Activated T-cell treated with anti-CD3 and anti-CD28 coated beads, Interleukin-2, amount 50 U/mL, for 24 hours (primary cell): ENCODE results near the gene RGL2.
"Not testable (repeated sequence)": the region's sequence is repeated elsewhere in the genome, so short reads cannot be mapped to it uniquely, and the experiment has no call there.

Source experiments
- DNase-seq: peaks from one replicate; pipeline ENCODE4 v3.0.0-alpha.2; 2020
- H3K27ac Mint-ChIP-seq: 2 replicates; pipeline ENCODE4 v1.8.0; 2020; ENCODE audit warnings: mild to moderate bottlenecking, mixed read lengths
- H3K27me3 Mint-ChIP-seq: 2 replicates; pipeline ENCODE4 v1.8.0; 2020; ENCODE audit warnings: mixed read lengths
- H3K36me3 Mint-ChIP-seq: 2 replicates; pipeline ENCODE4 v1.8.0; 2020; ENCODE audit warnings: low read depth, mixed read lengths
- H3K4me1 Mint-ChIP-seq: 2 replicates; pipeline ENCODE4 v1.8.0; 2020; ENCODE audit warnings: low read depth, mixed read lengths
- H3K4me3 Mint-ChIP-seq: 2 replicates; pipeline ENCODE4 v1.8.0; 2020; ENCODE audit warnings: mild to moderate bottlenecking, moderate library complexity, mixed read lengths
- H3K9me3 Mint-ChIP-seq: 2 replicates; pipeline ENCODE4 v1.8.0; 2020; ENCODE audit warnings: mixed read lengths

The RGL2 gene

DNA sequence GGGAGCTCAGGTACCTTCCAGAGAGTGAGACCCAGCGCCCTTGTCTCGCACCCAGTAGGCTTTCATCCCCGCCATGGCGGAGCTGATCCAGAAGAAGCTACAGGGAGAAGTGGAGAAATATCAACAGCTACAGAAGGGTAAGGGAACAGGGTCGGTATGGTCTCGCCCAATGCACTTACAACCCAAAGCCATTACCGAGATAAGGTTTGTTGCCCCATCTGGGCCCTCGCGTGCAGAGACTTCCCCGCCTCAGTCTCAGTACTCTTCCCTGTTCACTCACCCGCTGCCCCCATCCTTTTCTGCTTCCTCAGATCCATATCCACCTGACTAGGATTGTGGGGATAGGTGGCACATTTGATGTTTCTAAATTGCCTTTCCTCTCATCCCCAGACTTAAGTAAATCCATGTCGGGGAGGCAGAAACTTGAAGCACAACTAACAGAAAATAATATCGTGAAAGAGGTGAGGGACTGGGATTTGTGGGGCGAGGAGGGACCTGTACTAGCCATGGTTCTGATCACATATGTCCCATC is 8.9 kb downstream of the RGL2 start:
- H3K4me1 Mint-ChIP-seq: peaks cover 41% of the 10 kb centered on the region
- no peaks in the 10 kb centered on the region for H3K9me3 Mint-ChIP-seq
- no peak for DNase-seq
- H3K27me3 Mint-ChIP-seq: no peaks in the 10 kb centered on the region
- H3K4me3 Mint-ChIP-seq: peak overlapping the region; percentile 98
- peaks cover 92% of the 10 kb centered on the region for H3K36me3 Mint-ChIP-seq
- H3K27ac Mint-ChIP-seq: peak overlapping the region; percentile 98

GRCh38 chr6:33288921-33289783 is 9.6 kb downstream of the RGL2 start, which contains the start of the genes PFDN6 and WDR46:
Gene PFDN6, plus strand, starts transcription at chr6:33289601. Its CDS starts 256 bp downstream, at chr6:33289857.
Gene WDR46, minus strand, starts transcription at chr6:33289239. Its CDS starts 69 bp downstream, at chr6:33289170.
- Mint-ChIP-seq H3K4me1 (peaks cover 43% of the 10 kb centered on the region), H3K27ac (peak within 1 kb of the TSS; percentile 98), H3K36me3 (peaks cover 94% of the 10 kb centered on the region), H3K4me3 (peak within 1 kb of the TSS; percentile 98), H3K27me3 (no peaks in the 10 kb centered on the region), H3K9me3 (no peaks in the 10 kb centered on the region)
- peak; percentile 85 for DNase-seq

GRCh38 chr6:33288141-33288920 is 10.4 kb downstream of the RGL2 start:
- peaks cover 97% of the 10 kb centered on the region for H3K36me3 Mint-ChIP-seq

DNA sequence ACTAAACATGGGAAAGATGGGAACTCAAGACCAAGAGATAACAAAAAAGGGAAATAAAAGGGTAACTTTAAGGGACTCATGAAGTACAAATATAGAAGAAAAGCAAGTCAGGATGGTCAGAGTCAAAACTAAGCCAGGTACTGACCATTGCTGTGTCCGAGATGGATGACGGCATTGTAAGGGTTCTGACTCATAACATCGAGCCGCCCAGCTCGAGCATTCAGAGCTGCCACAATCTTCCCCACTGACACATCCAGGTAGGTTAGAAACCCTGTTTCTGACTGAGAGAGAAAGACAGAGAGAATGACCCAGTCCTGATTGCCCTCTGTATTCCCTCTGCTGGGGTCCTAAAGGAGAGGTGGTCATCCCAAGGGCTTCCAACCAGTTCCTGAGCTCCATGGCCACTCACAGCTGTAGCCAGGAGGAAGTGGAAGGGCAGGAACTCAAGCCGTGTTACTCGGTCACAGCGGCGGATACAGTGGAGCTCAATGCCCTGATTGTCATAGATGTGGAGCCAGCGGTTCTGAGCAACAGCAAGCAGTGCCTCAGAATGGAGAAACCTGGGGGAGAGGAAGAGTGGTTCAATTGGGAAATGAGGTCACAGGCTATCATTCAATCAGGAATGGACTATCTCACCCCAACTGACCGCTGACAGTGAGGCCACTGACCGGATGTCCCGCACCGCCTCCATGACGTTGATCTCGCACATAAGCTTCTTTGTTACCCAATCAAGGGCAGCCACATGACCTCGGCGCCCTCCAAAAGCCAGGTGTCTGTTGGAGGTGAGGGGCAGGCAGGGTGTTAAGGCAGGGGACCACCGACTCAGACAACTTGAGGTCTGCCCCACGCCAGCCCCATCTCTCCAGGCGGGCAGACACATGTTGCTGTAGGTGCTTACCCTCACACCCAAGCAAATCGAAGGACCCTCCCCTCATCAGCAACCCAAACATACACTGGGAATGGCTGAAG is 11.5 kb downstream of the RGL2 start:
- H3K27ac Mint-ChIP-seq: peak overlapping the region; percentile 98

More at GRCh38 chr6:33288141-33288920, 10.4 kb downstream of the RGL2 start:
- H3K27me3 Mint-ChIP-seq: no peaks in the 10 kb centered on the region
- peaks cover 43% of the 10 kb centered on the region for H3K4me1 Mint-ChIP-seq
- H3K4me3 Mint-ChIP-seq: peak overlapping the region; percentile 98
- no peaks in the 10 kb centered on the region for H3K9me3 Mint-ChIP-seq
- no peak for DNase-seq
- H3K27ac Mint-ChIP-seq: peak overlapping the region; percentile 98

DNA sequence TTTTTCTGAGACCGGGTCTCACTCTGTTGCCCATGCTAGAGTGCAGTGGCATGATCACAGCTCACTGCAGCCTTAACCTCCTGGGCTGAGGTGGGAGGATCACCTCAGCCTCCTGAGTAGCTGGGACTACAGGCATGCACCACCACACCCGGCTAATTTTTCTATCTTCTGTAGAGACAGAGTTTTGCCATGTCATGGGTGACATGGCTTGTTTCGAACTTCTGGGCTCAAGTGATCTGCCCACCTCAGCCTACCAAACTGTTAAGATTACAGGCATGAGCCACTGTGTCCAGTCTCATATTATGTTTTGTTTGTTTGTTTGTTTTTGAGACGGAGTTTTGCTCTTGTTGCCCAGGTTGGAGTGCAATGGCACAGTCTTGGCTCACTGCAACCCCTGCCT is 13.5 kb downstream of the RGL2 start:
- not testable (repeated sequence) for H3K4me3 Mint-ChIP-seq, H3K9me3 Mint-ChIP-seq, H3K27me3 Mint-ChIP-seq, DNase-seq
- Mint-ChIP-seq H3K4me1 (peaks cover 40% of the 10 kb centered on the region), H3K36me3 (peaks cover 95% of the 10 kb centered on the region), H3K27ac (peak overlapping the region; percentile 29)

More for the DNA sequence above, 11.5 kb downstream of the RGL2 start:
- H3K36me3 Mint-ChIP-seq: peaks cover 95% of the 10 kb centered on the region
- no peaks in the 10 kb centered on the region for H3K27me3 Mint-ChIP-seq
- peak overlapping the region; percentile 98 for H3K4me3 Mint-ChIP-seq
- DNase-seq: no peak
- H3K4me1 Mint-ChIP-seq: peaks cover 42% of the 10 kb centered on the region
- H3K9me3 Mint-ChIP-seq: no peaks in the 10 kb centered on the region

DNA sequence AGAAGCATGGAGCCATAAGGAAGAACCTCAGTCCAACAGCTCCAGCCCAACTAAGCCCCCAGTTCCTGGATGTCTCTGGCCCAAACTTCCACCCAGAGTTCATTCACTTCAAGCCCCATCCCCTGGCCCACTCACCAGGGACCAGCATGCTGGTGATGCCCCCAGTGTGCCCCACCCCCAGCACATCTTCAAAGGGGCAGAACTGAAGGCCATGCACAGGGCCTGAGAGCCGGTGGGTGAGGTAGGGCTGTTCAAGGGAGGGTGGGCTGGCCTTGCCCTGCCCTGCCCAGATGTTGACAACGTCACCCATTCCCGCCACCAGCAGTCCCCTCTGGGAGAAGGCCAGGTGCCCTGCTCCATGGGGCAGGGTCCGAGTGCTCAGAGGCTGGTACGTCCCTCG is 18.2 kb downstream of the RGL2 start:
- Mint-ChIP-seq H3K4me3 (no peak overlapping the region), H3K36me3 (peaks cover 92% of the 10 kb centered on the region), H3K4me1 (peaks cover 39% of the 10 kb centered on the region), H3K9me3 (no peaks in the 10 kb centered on the region), H3K27me3 (no peaks in the 10 kb centered on the region), H3K27ac (peak overlapping the region; percentile 93)
- DNase-seq: no peak

DNA sequence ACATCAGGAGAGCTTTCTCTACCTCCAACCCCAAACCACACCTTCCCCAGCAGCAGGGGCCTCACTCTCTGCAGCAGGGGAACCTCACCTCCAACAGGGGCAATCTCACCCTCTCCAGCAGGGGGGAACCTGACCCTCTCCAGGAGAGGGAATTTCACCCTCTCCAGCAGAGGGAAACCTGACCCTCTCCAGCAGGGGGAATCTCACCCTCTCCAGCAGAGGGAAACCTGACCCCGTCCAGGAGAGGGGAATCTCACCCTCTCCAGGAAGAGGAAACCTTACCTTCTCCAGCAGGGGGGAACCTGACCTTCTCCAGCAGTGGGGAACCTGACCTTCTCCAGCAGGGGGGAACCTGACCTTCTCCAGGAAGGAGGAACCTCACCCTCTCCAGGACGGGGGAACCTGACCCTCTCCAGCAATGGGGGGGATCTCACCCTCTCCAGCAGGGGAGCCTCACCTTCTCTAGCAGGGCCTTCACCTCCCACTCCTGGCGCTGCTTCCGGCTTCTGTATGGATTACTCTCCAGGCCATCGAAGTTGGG is 18.7 kb downstream of the RGL2 start:
- no peaks in the 10 kb centered on the region for H3K9me3 Mint-ChIP-seq
- H3K27ac Mint-ChIP-seq: peak overlapping the region; percentile 93
- H3K27me3 Mint-ChIP-seq: no peaks in the 10 kb centered on the region
- peaks cover 44% of the 10 kb centered on the region for H3K4me1 Mint-ChIP-seq
- DNase-seq: no peak
- H3K4me3 Mint-ChIP-seq: no peak overlapping the region
- H3K36me3 Mint-ChIP-seq: peaks cover 93% of the 10 kb centered on the region

DNA sequence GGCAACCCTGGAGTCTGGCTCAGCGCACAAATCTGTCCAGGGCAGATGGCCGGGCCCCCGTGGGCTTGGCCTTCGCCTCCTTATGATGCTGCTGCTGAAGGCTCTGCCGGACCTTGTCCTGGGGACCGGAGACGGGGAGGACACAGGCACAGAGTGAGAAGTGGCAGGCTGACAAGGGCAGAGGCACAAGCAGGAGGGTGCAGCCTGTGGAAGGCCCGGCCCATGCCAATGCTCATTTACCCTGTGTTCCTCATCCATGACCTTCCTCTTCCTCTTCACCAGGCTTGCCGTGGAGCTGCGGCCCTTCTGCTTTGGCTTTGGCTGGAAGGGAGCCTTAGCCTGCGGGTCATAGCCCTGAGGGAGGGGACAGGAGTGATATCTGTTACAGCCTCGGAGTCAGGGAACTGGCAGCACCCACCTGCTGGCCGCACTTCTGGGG is 19.5 kb downstream of the RGL2 start:
- peak overlapping the region; percentile 93 for H3K27ac Mint-ChIP-seq
- H3K27me3 Mint-ChIP-seq: no peaks in the 10 kb centered on the region
- no peaks in the 10 kb centered on the region for H3K9me3 Mint-ChIP-seq
- peaks cover 93% of the 10 kb centered on the region for H3K36me3 Mint-ChIP-seq
- H3K4me1 Mint-ChIP-seq: peaks cover 51% of the 10 kb centered on the region
- no peak for DNase-seq
- no peak overlapping the region for H3K4me3 Mint-ChIP-seq

GRCh38 chr6:33278810-33279209 is 19.9 kb downstream of the RGL2 start:
- Mint-ChIP-seq H3K4me1 (peaks cover 51% of the 10 kb centered on the region), H3K4me3 (peak overlapping the region; percentile 78), H3K27ac (peak overlapping the region; percentile 93), H3K36me3 (peaks cover 93% of the 10 kb centered on the region), H3K9me3 (no peaks in the 10 kb centered on the region), H3K27me3 (no peaks in the 10 kb centered on the region)
- no peak for DNase-seq

DNA sequence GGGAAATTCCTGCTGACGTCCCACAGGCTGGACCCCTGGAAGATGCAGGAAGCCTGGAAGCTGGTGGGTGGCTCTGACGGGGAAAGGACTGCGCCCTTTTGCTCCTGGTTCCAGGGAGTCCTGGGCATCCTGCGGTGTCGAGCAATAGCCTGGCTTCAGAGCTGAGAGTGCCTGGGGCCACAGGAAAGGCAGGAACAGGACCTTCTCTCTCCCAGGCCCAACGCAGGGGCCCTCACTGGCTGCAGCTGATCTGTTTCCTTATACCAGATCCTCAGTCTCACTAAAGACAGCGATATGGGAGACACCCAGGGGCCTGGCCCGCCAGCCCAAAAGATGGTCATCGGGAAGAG is 20.4 kb downstream of the RGL2 start:
- Mint-ChIP-seq H3K4me3 (peak overlapping the region; percentile 78), H3K9me3 (no peaks in the 10 kb centered on the region), H3K4me1 (peaks cover 51% of the 10 kb centered on the region), H3K27me3 (no peaks in the 10 kb centered on the region), H3K27ac (peak overlapping the region; percentile 93), H3K36me3 (peaks cover 93% of the 10 kb centered on the region)
- DNase-seq: no peak

- H3K4me3 Mint-ChIP-seq: peak overlapping the region; percentile 78
- DNase-seq: no peak
- H3K27ac Mint-ChIP-seq: peak overlapping the region; percentile 93
- peaks cover 93% of the 10 kb centered on the region for H3K36me3 Mint-ChIP-seq
- no peaks in the 10 kb centered on the region for H3K27me3 Mint-ChIP-seq
- H3K9me3 Mint-ChIP-seq: no peaks in the 10 kb centered on the region
- peaks cover 51% of the 10 kb centered on the region for H3K4me1 Mint-ChIP-seq
Observed at GRCh38 chr6:33277663-33278391, 20.9 kb downstream of the RGL2 start.

GRCh38 chr6:33276864-33277662 is 21.7 kb downstream of the RGL2 start, which contains the start of gene B3GALT4:
Gene B3GALT4, plus strand, starts transcription at chr6:33277123. Its CDS starts 297 bp downstream, at chr6:33277420.
- peak; percentile 89 for DNase-seq
- no peaks in the 10 kb centered on the region for H3K9me3 Mint-ChIP-seq
- no peaks in the 10 kb centered on the region for H3K27me3 Mint-ChIP-seq
- peak within 1 kb of the TSS; percentile 100 for H3K27ac Mint-ChIP-seq
- H3K36me3 Mint-ChIP-seq: peaks cover 94% of the 10 kb centered on the region
- H3K4me3 Mint-ChIP-seq: peak within 1 kb of the TSS; percentile 98
- peaks cover 51% of the 10 kb centered on the region for H3K4me1 Mint-ChIP-seq
